Endothelial cell of umbilical vein (primary cell): Measurements from ENCODE around the gene MRE11. TPM values are rescaled to one million over a fixed set of nuclear protein-coding genes. Genes with fewer than 3 reads are reported as not detected.

ENCODE experiments used
- BruUV-seq: library from RNA; stranded (reverse); fragments of 400-500 nt; replicated peaks from 2 replicates; lab custom pipeline; 2021; lab: Mats Ljungman, UMichigan
- CTCF ChIA-PET: fragments of 300-600, 350-600 bp; sonication (Branson Sonifier 250); formaldehyde crosslinking; loops from one replicate; lab custom pipeline; 2021; ENCODE audit warnings: antibody characterized with exemption, inconsistent platforms; lab: Charles Lee
- POLR2A ChIA-PET: fragments of 300-600, 350-600 bp; sonication (Branson Sonifier 250); formaldehyde crosslinking; loops from one replicate; lab custom pipeline; 2021; ENCODE audit warnings: antibody characterized with exemption, inconsistent platforms; lab: Charles Lee
- DNase-seq: peaks from one replicate; pipeline ENCODE4 v3.0.0-alpha.2; 2011; ENCODE audit warnings: low read depth, low spot score
- FAIRE-seq: peaks from 2 replicates; lab custom pipeline; 2011; peaks lifted over from hg19 to GRCh38; lab: Jason Lieb, UNC
- H2AFZ ChIP-seq: 2 replicates; pipeline ENCODE4 v1.6.0; 2012; ENCODE audit warnings: low read depth, low read length, control low read depth, inconsistent platforms
- H3K27ac ChIP-seq: 2 replicates; pipeline ENCODE4 v1.5.1; 2011; ENCODE audit warnings: low read depth, mild to moderate bottlenecking, control low read depth, low read length, moderate library complexity; ENCODE audit not compliant: insufficient read depth
- H3K27me3 ChIP-seq, 2 experiments: 2 replicates each; pipeline versions ENCODE4 v1.6.0 to v1.6.1; 2011; ENCODE audit warnings: low read length in 2 of 2, mixed read lengths in 1 of 2; ENCODE audit not compliant: control insufficient read depth in 2 of 2, insufficient read depth in 2 of 2
- H3K36me3 ChIP-seq, 2 experiments: 2 replicates in 1 of 2; 3 replicates in 1 of 2; pipeline ENCODE4 v1.5.1; 2011; ENCODE audit warnings: low read length in 2 of 2, mild to moderate bottlenecking in 1 of 2, moderate library complexity in 1 of 2; ENCODE audit not compliant: control insufficient read depth in 2 of 2, insufficient read depth in 2 of 2; ENCODE audit errors: extremely low read depth in 1 of 2
- H3K4me1 ChIP-seq: 3 replicates; pipeline ENCODE4 v1.5.1; 2011; ENCODE audit warnings: mild to moderate bottlenecking, low read length; ENCODE audit not compliant: control insufficient read depth, insufficient read depth; ENCODE audit errors: extremely low read depth
- H3K4me2 ChIP-seq: 2 replicates; pipeline ENCODE4 v1.6.1; 2011; ENCODE audit warnings: low read length, control low read depth, mixed read lengths; ENCODE audit not compliant: insufficient read depth
- H3K4me3 ChIP-seq, 3 experiments: fragments of 200-600 bp in 1 of 3; sonication (generic), shearing (Covaris generic) in 1 of 3; replicated peaks in 1 of 3; 2 replicates each; pipeline ENCODE4 v1.5.1; 2011 to 2016; ENCODE audit warnings: control low read depth in 3 of 3, low read length in 3 of 3, mild to moderate bottlenecking in 2 of 3, inconsistent platforms in 1 of 3, low read depth in 1 of 3, moderate library complexity in 1 of 3; ENCODE audit not compliant: insufficient read depth in 1 of 3
- H3K79me2 ChIP-seq: 2 replicates; pipeline ENCODE4 v1.6.0; 2012; ENCODE audit warnings: low read length, inconsistent platforms; ENCODE audit not compliant: control insufficient read depth, insufficient read depth
- H3K9ac ChIP-seq: replicated peaks from 2 replicates; pipeline ENCODE3; 2011; ENCODE audit warnings: low read length, control low read depth; ENCODE audit not compliant: insufficient read depth; ENCODE audit errors: extremely low read depth
- H3K9me1 ChIP-seq: replicated peaks from 3 replicates; pipeline ENCODE4 v1.6.0; 2011; ENCODE audit warnings: mild to moderate bottlenecking, low read length; ENCODE audit not compliant: control insufficient read depth, insufficient read depth; ENCODE audit errors: extremely low read depth
- H3K9me3 ChIP-seq: replicated peaks from 2 replicates; pipeline ENCODE4 v1.5.1; 2012; ENCODE audit warnings: low read length, inconsistent platforms; ENCODE audit not compliant: control insufficient read depth, insufficient read depth
- H4K20me1 ChIP-seq: replicated peaks from 2 replicates; pipeline ENCODE3; 2011; ENCODE audit warnings: mild to moderate bottlenecking, low read length; ENCODE audit not compliant: control insufficient read depth, insufficient read depth; ENCODE audit errors: extremely low read depth
- EZH2 ChIP-seq: IDR thresholded peaks from 2 replicates; pipeline ENCODE4 v1.6.1; 2012; ENCODE audit warnings: borderline replicate concordance, low read depth, mild to moderate bottlenecking, moderate library complexity, low read length, inconsistent platforms; ENCODE audit not compliant: severe bottlenecking
- GATA2 ChIP-seq: IDR thresholded peaks from 2 replicates; pipeline ENCODE4 v1.7.0; 2011; ENCODE audit warnings: low read depth, mild to moderate bottlenecking, moderate library complexity, mixed read lengths, low read length; ENCODE audit not compliant: insufficient read length, insufficient read depth
- POLR2AphosphoS5 ChIP-seq: IDR thresholded peaks from 2 replicates; pipeline ENCODE4 v1.6.1; 2012; ENCODE audit warnings: low read depth, mild to moderate bottlenecking, control low read depth, low read length, moderate library complexity; ENCODE audit not compliant: insufficient read depth
- dilution Hi-C: fragments of 300-500 bp; cut with MboI; formaldehyde crosslinking; loops from one replicate; pipeline ENCODE4 v1.15.0; 2019; ENCODE audit warnings: low sequenced_read_pairs; ENCODE audit not compliant: extremely low pct_ligation_motif_present
- intact Hi-C: fragments of 100-400 bp; cut with micrococcal nuclease; formaldehyde crosslinking; loops from one replicate; pipeline ENCODE4 v1.10.0; 2022
- polyA plus RNA-seq, 4 experiments: library from polyadenylated mRNA; depleted of rRNA in 3 of 4; stranded (reverse) in 3 of 4; unstranded in 1 of 4; fragments of >200 nt; gene quantifications; 2 replicates each; pipeline versions ENCODE4 v1.2.1 to v1.2.3, GENCODE V29; 2011 to 2012; ENCODE audit warnings: missing spikeins in 1 of 4
- total RNA-seq: library from RNA; stranded (reverse); gene quantifications from 2 replicates; pipeline ENCODE4 v1.2.3, GENCODE V29; 2021

Gene MRE11
- total and polyA plus RNA-seq, 2 donors (not counting 3 experiments of a cell fraction or from before 2014, with no cell fraction given): 4.5 to 22.0 TPM

DNA sequence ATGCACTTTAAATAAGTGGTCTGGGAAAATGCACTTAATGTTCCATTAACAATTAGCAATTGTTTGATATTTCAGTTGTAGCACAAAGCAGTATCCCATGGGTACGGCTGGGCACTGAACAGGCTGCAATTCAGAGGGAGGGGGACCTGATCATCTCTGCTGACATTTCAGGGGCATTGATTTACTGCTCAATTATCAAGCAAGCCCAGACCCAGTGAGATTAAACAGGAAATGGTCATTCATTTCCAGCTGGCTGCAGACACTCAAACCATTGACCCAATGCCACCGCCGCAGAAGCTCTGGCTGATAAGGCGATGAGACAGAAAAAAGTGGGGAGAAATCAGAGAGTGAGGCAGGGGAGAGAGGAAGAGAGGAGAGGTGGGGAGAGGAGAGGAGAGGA is 93.6 kb downstream of the MRE11 start:
- no peaks in the 10 kb centered on the region for H3K79me2 ChIP-seq
- H4K20me1 ChIP-seq: no peaks in the 10 kb centered on the region
- FAIRE-seq (no peak), DNase-seq (peak; percentile 40)
- peaks cover 5% of the 10 kb centered on the region for H3K4me1 ChIP-seq
- CTCF ChIA-PET: no interaction called here
- intact Hi-C loops (no loop called here), dilution Hi-C loops (no loop called here)
- POLR2A ChIA-PET: no interaction called here
- H3K27ac ChIP-seq: no peak overlapping the region
- H3K27me3 ChIP-seq: peaks cover 22 to 32% of the 10 kb centered on the region in 2 experiments
- no peak overlapping the region for H3K9ac ChIP-seq
- H3K4me3 ChIP-seq: no peak overlapping the region
- no peak for TF ChIP-seq POLR2AphosphoS5
- TF ChIP-seq GATA2: peak; percentile 56
- H3K9me1 ChIP-seq: no peaks in the 10 kb centered on the region
- no peak overlapping the region for H2AFZ ChIP-seq
- H3K4me2 ChIP-seq: no peak overlapping the region
- H3K9me3 ChIP-seq: no peaks in the 10 kb centered on the region
- no TSS peak for BruUV-seq
- H3K36me3 ChIP-seq: no peaks in the 10 kb centered on the region

DNA sequence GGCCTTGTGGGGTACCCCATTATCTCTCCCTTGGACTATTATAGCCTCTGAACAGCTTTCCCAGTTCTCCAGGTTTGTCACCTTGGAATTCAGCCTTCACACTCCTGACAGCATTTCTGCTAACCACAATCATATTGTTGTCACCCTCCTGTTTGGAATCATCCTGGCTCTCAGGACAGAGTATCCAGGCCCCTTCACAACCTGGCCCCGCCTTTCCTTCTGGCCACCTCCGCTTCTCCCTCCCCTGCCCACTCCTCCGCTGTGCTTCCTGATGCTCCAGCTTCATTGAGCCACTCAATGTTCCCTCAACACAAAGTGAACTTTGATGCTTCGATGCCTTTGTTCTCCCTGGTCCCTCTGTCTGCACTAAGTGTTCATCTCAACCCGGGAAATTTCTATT is 95.5 kb downstream of the MRE11 start:
- intact Hi-C loops: no loop called here
- no peak for DNase-seq

More for the DNA sequence above, 95.5 kb downstream of the MRE11 start:
- Histone ChIP-seq H3K9me3 (no peaks in the 10 kb centered on the region), H3K9me1 (no peaks in the 10 kb centered on the region), H2AFZ (no peak overlapping the region), H3K27ac (no peak overlapping the region), H3K4me3 (no peak overlapping the region), H3K36me3 (no peaks in the 10 kb centered on the region), H3K9ac (no peak overlapping the region), H3K4me1 (peaks cover 5% of the 10 kb centered on the region), H3K79me2 (no peaks in the 10 kb centered on the region), H3K27me3 (peaks cover 22 to 32% of the 10 kb centered on the region in 2 experiments), H3K4me2 (no peak overlapping the region), H4K20me1 (no peaks in the 10 kb centered on the region)
- no TSS peak for BruUV-seq
- ChIA-PET POLR2A (no interaction called here), CTCF (no interaction called here)
- FAIRE-seq: no peak
- TF ChIP-seq EZH2: no peak
- dilution Hi-C loops: no loop called here
